ENCODE data around the gene WFIKKN1. TPM values are rescaled to one million over a fixed set of nuclear protein-coding genes. Genes with fewer than 3 reads are reported as not detected.

The WFIKKN1 gene
- total and polyA plus RNA-seq, 2 of the 13 experiments (the other 11 are each of a cell fraction or from before 2014, with no cell fraction given) = 1.7 to 4.9 TPM

DNA sequence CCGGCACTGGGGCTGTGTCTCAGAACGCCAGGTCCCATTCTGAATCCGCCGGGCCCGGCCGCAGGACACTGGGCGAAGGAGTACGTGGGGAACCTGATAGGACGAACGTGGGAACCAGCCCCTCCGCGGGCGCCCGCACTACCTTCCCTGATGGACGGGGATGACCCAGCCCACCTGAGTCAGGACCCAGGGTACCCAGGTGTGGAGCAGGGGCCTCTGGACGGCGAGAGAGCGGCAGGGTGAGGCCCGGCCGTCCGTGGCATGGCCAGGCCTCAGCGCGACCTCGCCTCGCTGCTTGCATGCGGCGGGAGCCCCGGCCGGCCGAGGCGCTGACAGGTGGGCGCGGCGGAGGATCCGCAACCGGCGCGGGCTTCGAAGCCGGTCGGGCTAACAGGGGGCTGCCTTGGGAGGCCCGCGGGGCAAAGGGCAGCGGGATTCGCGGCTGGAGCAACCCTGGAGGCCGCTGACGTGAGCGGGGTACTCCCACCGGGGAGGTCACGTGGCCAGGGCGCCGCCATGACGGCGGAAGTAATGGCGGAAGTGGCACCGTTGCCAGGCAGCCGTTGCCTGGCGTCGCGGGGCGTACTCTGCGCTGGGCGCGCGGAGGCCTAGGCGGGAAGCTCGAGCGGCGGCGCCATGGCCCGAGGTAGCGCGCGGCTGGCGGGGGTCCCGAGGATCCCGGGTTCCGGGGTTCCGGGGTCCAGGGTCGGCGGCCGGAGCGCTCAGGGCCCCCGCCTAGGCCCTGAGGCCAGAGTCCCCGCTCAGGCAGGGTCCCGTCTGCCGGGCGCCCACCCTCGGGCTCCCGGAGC, 18.2 kb downstream of the WFIKKN1 start, which contains the start of gene WDR90 (continued):
- TF ChIP-seq, protein P1, sequence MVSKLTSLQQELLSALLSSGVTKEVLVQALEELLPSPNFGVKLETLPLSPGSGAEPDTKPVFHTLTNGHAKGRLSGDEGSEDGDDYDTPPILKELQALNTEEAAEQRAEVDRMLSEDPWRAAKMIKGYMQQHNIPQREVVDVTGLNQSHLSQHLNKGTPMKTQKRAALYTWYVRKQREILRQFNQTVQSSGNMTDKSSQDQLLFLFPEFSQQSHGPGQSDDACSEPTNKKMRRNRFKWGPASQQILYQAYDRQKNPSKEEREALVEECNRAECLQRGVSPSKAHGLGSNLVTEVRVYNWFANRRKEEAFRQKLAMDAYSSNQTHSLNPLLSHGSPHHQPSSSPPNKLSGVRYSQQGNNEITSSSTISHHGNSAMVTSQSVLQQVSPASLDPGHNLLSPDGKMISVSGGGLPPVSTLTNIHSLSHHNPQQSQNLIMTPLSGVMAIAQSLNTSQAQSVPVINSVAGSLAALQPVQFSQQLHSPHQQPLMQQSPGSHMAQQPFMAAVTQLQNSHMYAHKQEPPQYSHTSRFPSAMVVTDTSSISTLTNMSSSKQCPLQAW (CRISPR knock-in tag; IDR thresholded peaks at IDR 0.05) = no peak
- TF ChIP-seq ARNTL (CRISPR knock-in tag; IDR thresholded peaks at IDR 0.05) = peak; percentile 63; the same call in 1 of the 2 replicates
- no peak for TF ChIP-seq ZFP37 (CRISPR knock-in tag; IDR thresholded peaks at IDR 0.05; ENCODE audit: borderline replicate concordance)
- TF ChIP-seq, protein P2, sequence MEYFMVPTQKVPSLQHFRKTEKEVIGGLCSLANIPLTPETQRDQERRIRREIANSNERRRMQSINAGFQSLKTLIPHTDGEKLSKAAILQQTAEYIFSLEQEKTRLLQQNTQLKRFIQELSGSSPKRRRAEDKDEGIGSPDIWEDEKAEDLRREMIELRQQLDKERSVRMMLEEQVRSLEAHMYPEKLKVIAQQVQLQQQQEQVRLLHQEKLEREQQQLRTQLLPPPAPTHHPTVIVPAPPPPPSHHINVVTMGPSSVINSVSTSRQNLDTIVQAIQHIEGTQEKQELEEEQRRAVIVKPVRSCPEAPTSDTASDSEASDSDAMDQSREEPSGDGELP (IDR thresholded peaks at IDR 0.05; ENCODE audit: borderline replicate concordance, low read depth) = peak; percentile 65; the same call in 1 of the 2 replicates
- TF ChIP-seq ZNF296 (CRISPR knock-in tag; conservative IDR thresholded peaks at IDR 0.05) = no peak
- TF ChIP-seq HNF4A (CRISPR knock-in tag; IDR thresholded peaks at IDR 0.05) = peak; percentile 78
- TF ChIP-seq, protein P3, sequence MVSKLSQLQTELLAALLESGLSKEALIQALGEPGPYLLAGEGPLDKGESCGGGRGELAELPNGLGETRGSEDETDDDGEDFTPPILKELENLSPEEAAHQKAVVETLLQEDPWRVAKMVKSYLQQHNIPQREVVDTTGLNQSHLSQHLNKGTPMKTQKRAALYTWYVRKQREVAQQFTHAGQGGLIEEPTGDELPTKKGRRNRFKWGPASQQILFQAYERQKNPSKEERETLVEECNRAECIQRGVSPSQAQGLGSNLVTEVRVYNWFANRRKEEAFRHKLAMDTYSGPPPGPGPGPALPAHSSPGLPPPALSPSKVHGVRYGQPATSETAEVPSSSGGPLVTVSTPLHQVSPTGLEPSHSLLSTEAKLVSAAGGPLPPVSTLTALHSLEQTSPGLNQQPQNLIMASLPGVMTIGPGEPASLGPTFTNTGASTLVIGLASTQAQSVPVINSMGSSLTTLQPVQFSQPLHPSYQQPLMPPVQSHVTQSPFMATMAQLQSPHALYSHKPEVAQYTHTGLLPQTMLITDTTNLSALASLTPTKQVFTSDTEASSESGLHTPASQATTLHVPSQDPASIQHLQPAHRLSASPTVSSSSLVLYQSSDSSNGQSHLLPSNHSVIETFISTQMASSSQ (IDR thresholded peaks at IDR 0.05; ENCODE audit: low read depth) = no peak; the same call in 1 of the 2 replicates
- TF ChIP-seq, protein P3 (CRISPR knock-in tag; IDR thresholded peaks at IDR 0.05; ENCODE audit: borderline replicate concordance) = peak; percentile 61; the same call in 1 of the 2 replicates
- peak; percentile 80 for TF ChIP-seq ZBTB25 (CRISPR knock-in tag; IDR thresholded peaks at IDR 0.05)
- TF ChIP-seq ZNF713 (CRISPR knock-in tag; IDR thresholded peaks at IDR 0.05) = peak; percentile 86; the same call in 1 of the 2 replicates
- TF ChIP-seq, protein P4, sequence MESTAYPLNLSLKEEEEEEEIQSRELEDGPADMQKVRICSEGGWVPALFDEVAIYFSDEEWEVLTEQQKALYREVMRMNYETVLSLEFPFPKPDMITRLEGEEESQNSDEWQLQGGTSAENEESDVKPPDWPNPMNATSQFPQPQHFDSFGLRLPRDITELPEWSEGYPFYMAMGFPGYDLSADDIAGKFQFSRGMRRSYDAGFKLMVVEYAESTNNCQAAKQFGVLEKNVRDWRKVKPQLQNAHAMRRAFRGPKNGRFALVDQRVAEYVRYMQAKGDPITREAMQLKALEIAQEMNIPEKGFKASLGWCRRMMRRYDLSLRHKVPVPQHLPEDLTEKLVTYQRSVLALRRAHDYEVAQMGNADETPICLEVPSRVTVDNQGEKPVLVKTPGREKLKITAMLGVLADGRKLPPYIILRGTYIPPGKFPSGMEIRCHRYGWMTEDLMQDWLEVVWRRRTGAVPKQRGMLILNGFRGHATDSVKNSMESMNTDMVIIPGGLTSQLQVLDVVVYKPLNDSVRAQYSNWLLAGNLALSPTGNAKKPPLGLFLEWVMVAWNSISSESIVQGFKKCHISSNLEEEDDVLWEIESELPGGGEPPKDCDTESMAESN (CRISPR knock-in tag; conservative IDR thresholded peaks at IDR 0.05) = peak; percentile 97
- TF ChIP-seq ZNF550 (CRISPR knock-in tag; IDR thresholded peaks at IDR 0.05; ENCODE audit: borderline replicate concordance) = peak; percentile 74; the same call in 1 of the 2 replicates
- TF ChIP-seq ZNF563 (CRISPR knock-in tag; IDR thresholded peaks at IDR 0.05) = peak; percentile 91
- TF ChIP-seq RBM39 (IDR thresholded peaks at IDR 0.05; ENCODE audit: low read depth, low read length, poor library complexity, severe bottlenecking) = peak; percentile 80
- peak; percentile 59; the same call in 1 of the 2 replicates for TF ChIP-seq PITX1 (CRISPR knock-in tag; IDR thresholded peaks at IDR 0.05)
- TF ChIP-seq, protein P5, sequence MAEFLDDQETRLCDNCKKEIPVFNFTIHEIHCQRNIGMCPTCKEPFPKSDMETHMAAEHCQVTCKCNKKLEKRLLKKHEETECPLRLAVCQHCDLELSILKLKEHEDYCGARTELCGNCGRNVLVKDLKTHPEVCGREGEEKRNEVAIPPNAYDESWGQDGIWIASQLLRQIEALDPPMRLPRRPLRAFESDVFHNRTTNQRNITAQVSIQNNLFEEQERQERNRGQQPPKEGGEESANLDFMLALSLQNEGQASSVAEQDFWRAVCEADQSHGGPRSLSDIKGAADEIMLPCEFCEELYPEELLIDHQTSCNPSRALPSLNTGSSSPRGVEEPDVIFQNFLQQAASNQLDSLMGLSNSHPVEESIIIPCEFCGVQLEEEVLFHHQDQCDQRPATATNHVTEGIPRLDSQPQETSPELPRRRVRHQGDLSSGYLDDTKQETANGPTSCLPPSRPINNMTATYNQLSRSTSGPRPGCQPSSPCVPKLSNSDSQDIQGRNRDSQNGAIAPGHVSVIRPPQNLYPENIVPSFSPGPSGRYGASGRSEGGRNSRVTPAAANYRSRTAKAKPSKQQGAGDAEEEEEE (CRISPR knock-in tag; IDR thresholded peaks at IDR 0.05; ENCODE audit: borderline replicate concordance) = no peak
